ENCODE measurements around the gene HMG20B. TPM values are rescaled to one million over a fixed set of nuclear protein-coding genes. Genes with fewer than 3 reads are reported as not detected.

Gene HMG20B
- total and polyA plus RNA-seq, 2 of the 8 experiments (the other 6 are each of a cell fraction or from before 2014, with no cell fraction given) = 42.9 to 74.2 TPM

- Histone ChIP-seq H4K8ac (ENCODE audit: extremely low read depth, insufficient read depth, low read length) (no peak overlapping the region), H3K27ac (ENCODE audit: low read depth, low read length) (no peak overlapping the region), H2BK15ac (ENCODE audit: low read length) (no peak overlapping the region), H2BK120ac (replicated peaks; ENCODE audit: low read depth, low read length) (no peak overlapping the region), H3K79me1 (ENCODE audit: low read depth, low read length) (0 out of 2 replicates have a peak, but pooled peaks cover 2% of the 10 kb centered on the region), H4K91ac (replicated peaks; ENCODE audit: insufficient read length, low read length) (no peak overlapping the region), H3K4me3 (ENCODE audit: extremely low read depth in 1 of 4, insufficient read depth in 2 of 4, low read depth in 3 of 4, low read length in 4 of 4) (no peak overlapping the region), H3K56ac (replicated peaks; ENCODE audit: insufficient read length, low read depth, low read length) (no peak overlapping the region), H3K9me3 (ENCODE audit: insufficient read depth in 2 of 2, low read depth in 1 of 2, low read length in 1 of 2) (no peaks in the 10 kb centered on the region), H3K4me2 (ENCODE audit: insufficient read depth in 1 of 2, low read depth in 2 of 2, low read length in 2 of 2) (no peak overlapping the region), H3K9ac (replicated peaks in 1 of 4; ENCODE audit: extremely low read depth in 1 of 4, low read depth in 3 of 4, low read length in 3 of 4) (no peak overlapping the region), H3K4ac (replicated peaks; ENCODE audit: insufficient read length, low read depth, low read length) (no peak overlapping the region), H3K18ac (ENCODE audit: extremely low read depth, low read length) (no peak overlapping the region), H3K23ac (ENCODE audit: insufficient read length) (no peak overlapping the region), H3K36me3 (ENCODE audit: control insufficient read depth in 2 of 4, insufficient read depth in 4 of 4, low read length in 3 of 4) (peaks cover 2 to 31% (median 15%) of the 10 kb centered on the region in 4 experiments; a peak in 7 of 8 replicates), H2BK12ac (ENCODE audit: low read depth, low read length) (no peak overlapping the region), H4K5ac (ENCODE audit: insufficient read length, low read depth, low read length) (no peak overlapping the region), H4K20me1 (replicated peaks in 1 of 2; ENCODE audit: control insufficient read depth in 1 of 2, insufficient read depth in 2 of 2, low read length in 2 of 2) (peaks cover 8 to 16% of the 10 kb centered on the region in 2 experiments), H2BK5ac (ENCODE audit: low read depth, low read length) (no peak overlapping the region), H3K79me2 (ENCODE audit: control insufficient read depth in 1 of 2, insufficient read depth in 2 of 2, low read length in 2 of 2) (no peaks in the 10 kb centered on the region), H3K14ac (ENCODE audit: insufficient read length) (no peak overlapping the region), H2AFZ (ENCODE audit: low read length) (no peak overlapping the region), H2BK20ac (ENCODE audit: low read length) (no peak overlapping the region), H3K4me1 (replicated peaks in 1 of 4; ENCODE audit: control insufficient read depth in 3 of 4, insufficient read depth in 4 of 4, low read length in 3 of 4) (peaks cover 3 to 11% (median 6%) of the 10 kb centered on the region in 4 experiments; a peak in 6 of 7 replicates), H3K27me3 (replicated peaks in 1 of 4; ENCODE audit: control insufficient read depth in 3 of 4, extremely low read depth in 1 of 4, insufficient read depth in 3 of 4, low read length in 3 of 4) (no peaks in the 10 kb centered on the region), H3K23me2 (ENCODE audit: low read depth, low read length) (no peaks in the 10 kb centered on the region), H2AK5ac (ENCODE audit: low read depth, low read length) (no peak overlapping the region)
- DNase-seq (ENCODE audit: low read depth in 1 of 2, low spot score in 2 of 2) = no peak
- no peak for FAIRE-seq
- TF ChIP-seq RFX5 (IDR thresholded peaks at IDR 0.05; ENCODE audit: borderline replicate concordance, low read depth, low read length) = no peak
- no peak for TF ChIP-seq ZNF274 (IDR thresholded peaks at IDR 0.05; ENCODE audit: borderline replicate concordance, extremely low read depth, low read length)
- POLR2A ChIA-PET (ENCODE audit: partially characterized antibody) = interaction anchor here (0.9 to 4.0 kb wide), 6 partner anchors 9 to 85 kb away, joined by 3 to 30 read pairs (median 5); no protein-coding TSS in a partner anchor
- WGBS, 2 experiments (ENCODE audit: extremely low coverage in 1 of 2, insufficient coverage in 1 of 2, insufficient read length in 1 of 2, insufficient replicate concordance in 2 of 2, low coverage in 1 of 2, low lambda C conversion rate in 2 of 2, missing lambda C conversion rate in 1 of 2) = 90% methylated on average over 12 of the region's 13 CpGs; no CpG with 5 or more reads in 1 of the 2 experiments
- CTCF ChIA-PET (ENCODE audit: partially characterized antibody) = interaction anchor here (1.5 to 6.9 kb wide), 4 partner anchors 11 to 82 kb away, joined by 3 to 54 read pairs (median 6); no protein-coding TSS in a partner anchor
Observed at GRCh38 chr19:3537101-3537437, 35.7 kb upstream of the HMG20B start.
